Keratinocyte (primary cell): Measurements from ENCODE around the gene MYO7B. TPM values are rescaled to one million over a fixed set of nuclear protein-coding genes. Genes with fewer than 3 reads are reported as not detected.

Experiments used
- DNase-seq: peaks from one replicate; pipeline ENCODE4 v3.0.0-alpha.2; 2011; ENCODE audit warnings: low read depth, missing footprints, low spot score
- FAIRE-seq: peaks from 2 replicates; lab custom pipeline; 2011; peaks lifted over from hg19 to GRCh38; lab: Jason Lieb, UNC
- H2AFZ ChIP-seq: 2 replicates; pipeline ENCODE4 v1.6.0; 2012; ENCODE audit warnings: low read length, control low read depth, inconsistent platforms; ENCODE audit not compliant: control insufficient read depth
- H3K27ac ChIP-seq: 2 replicates; pipeline ENCODE4 v1.5.1; 2011; ENCODE audit warnings: low read length; ENCODE audit not compliant: control insufficient read depth, insufficient read depth
- H3K27me3 ChIP-seq: 3 replicates; pipeline ENCODE4 v1.6.0; 2011; ENCODE audit warnings: low read length; ENCODE audit not compliant: control insufficient read depth, insufficient read depth; ENCODE audit errors: extremely low read depth
- H3K36me3 ChIP-seq, 2 experiments: 2 replicates in 1 of 2; 3 replicates in 1 of 2; pipeline ENCODE4 v1.5.1; 2011; ENCODE audit warnings: low read length in 2 of 2, mild to moderate bottlenecking in 1 of 2; ENCODE audit not compliant: control insufficient read depth in 2 of 2, insufficient read depth in 2 of 2; ENCODE audit errors: extremely low read depth in 1 of 2
- H3K4me1 ChIP-seq: 3 replicates; pipeline ENCODE4 v1.5.1; 2011; ENCODE audit warnings: low read length; ENCODE audit not compliant: control insufficient read depth, insufficient read depth; ENCODE audit errors: extremely low read depth
- H3K4me2 ChIP-seq: 3 replicates; pipeline ENCODE4 v1.6.0; 2011; ENCODE audit warnings: low read depth, low read length; ENCODE audit not compliant: control insufficient read depth, insufficient read depth; ENCODE audit errors: extremely low read depth
- H3K4me3 ChIP-seq, 3 experiments: fragments of 200-600 bp in 1 of 3; sonication (generic) in 1 of 3; 2 replicates in 2 of 3; 3 replicates in 1 of 3; pipeline ENCODE4 v1.5.1; 2011 to 2016; ENCODE audit warnings: low read length in 3 of 3, mild to moderate bottlenecking in 3 of 3, control low read depth in 2 of 3, inconsistent platforms in 1 of 3, low read depth in 1 of 3, mixed read lengths in 1 of 3, mixed run types in 1 of 3, moderate library complexity in 1 of 3; ENCODE audit not compliant: control insufficient read depth in 2 of 3, insufficient read depth in 2 of 3; ENCODE audit errors: extremely low read depth in 1 of 3
- H3K79me2 ChIP-seq: 2 replicates; pipeline ENCODE4 v1.6.0; 2012; ENCODE audit warnings: low read length; ENCODE audit not compliant: control insufficient read depth, insufficient read depth
- H3K9ac ChIP-seq: 3 replicates; pipeline ENCODE4 v1.6.0; 2011; ENCODE audit warnings: low read length; ENCODE audit not compliant: control insufficient read depth, insufficient read depth; ENCODE audit errors: extremely low read depth
- H3K9me1 ChIP-seq: 3 replicates; pipeline ENCODE4 v1.6.0; 2011; ENCODE audit warnings: low read length; ENCODE audit not compliant: control insufficient read depth, insufficient read depth; ENCODE audit errors: extremely low read depth
- H3K9me3 ChIP-seq: 2 replicates; pipeline ENCODE4 v1.5.1; 2012; ENCODE audit warnings: low read depth, low read length; ENCODE audit not compliant: control insufficient read depth
- H4K20me1 ChIP-seq: 3 replicates; pipeline ENCODE4 v1.6.0; 2011; ENCODE audit warnings: low read length; ENCODE audit not compliant: control insufficient read depth, insufficient read depth; ENCODE audit errors: extremely low read depth
- CTCF ChIP-seq, 3 experiments: IDR thresholded peaks in 1 of 3; conservative IDR thresholded peaks in 1 of 3; optimal IDR thresholded peaks in 1 of 3; 2 replicates in 2 of 3; 3 replicates in 1 of 3; pipeline versions ENCODE3 to v1.5.1; 2011; ENCODE audit warnings: low read length in 3 of 3, mild to moderate bottlenecking in 3 of 3, moderate library complexity in 2 of 3, control low read depth in 1 of 3, inconsistent platforms in 1 of 3; ENCODE audit not compliant: insufficient read depth in 2 of 3; ENCODE audit errors: extremely low read depth in 1 of 3
- EZH2 ChIP-seq: IDR thresholded peaks from one replicate; pipeline ENCODE4 v1.6.1; 2012; ENCODE audit warnings: inconsistent platforms, mild to moderate bottlenecking, low read length, moderate library complexity
- dilution Hi-C: fragments of 300-500 bp; cut with MboI; formaldehyde crosslinking; loops from one replicate; pipeline ENCODE4 v1.7.0; 2020; ENCODE audit warnings: low sequenced_read_pairs; ENCODE audit not compliant: extremely low pct_ligation_motif_present
- polyA plus RNA-seq, 5 experiments: library from polyadenylated mRNA; depleted of rRNA in 3 of 5; stranded (reverse) in 3 of 5; stranded (forward) in 1 of 5; unstranded in 1 of 5; fragments of >200 nt; gene quantifications; 1 replicate in 1 of 5; 2 replicates in 3 of 5; 3 replicates in 1 of 5; pipeline versions ENCODE4 v1.2.1 to v1.2.3, GENCODE V29; 2011 to 2012; ENCODE audit warnings: missing spikeins in 2 of 5, low read depth in 1 of 5, low replicate concordance in 1 of 5

The MYO7B gene
- polyA plus RNA-seq, 1 donor (not counting 4 experiments of a cell fraction or from before 2014, with no cell fraction given), result not detected

DNA sequence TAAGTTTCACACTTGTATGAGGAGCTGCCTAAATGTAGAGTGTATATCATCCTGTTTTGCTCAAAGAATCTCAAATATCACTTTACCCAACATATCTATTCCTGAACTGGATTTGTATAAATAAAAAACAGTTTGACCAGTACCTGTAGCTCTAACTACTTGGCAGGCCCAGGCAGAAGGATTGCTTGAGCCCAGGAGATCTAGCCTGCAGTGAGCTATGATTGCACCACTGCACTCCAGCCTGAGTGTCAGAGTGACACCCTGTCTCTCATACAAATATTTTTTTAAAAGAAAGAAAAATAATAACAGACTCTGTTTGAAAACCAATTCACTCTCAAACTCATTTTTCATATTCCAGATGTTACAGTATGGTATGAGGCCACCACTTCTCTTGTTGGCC lies 147.6 kb downstream of the MYO7B start:
- no peaks in the 10 kb centered on the region for H3K4me1 ChIP-seq
- H3K9me3 ChIP-seq, result no peaks in the 10 kb centered on the region
- H3K27me3 ChIP-seq, result peaks cover 19% of the 10 kb centered on the region
- H3K27ac ChIP-seq, result no peak overlapping the region
- TF ChIP-seq CTCF (optimal IDR thresholded peaks at IDR 0.05 in 1 of 3, IDR thresholded peaks at IDR 0.05 in 1 of 3, conservative IDR thresholded peaks at IDR 0.05 in 1 of 3; ENCODE audit: extremely low read depth in 1 of 3, insufficient read depth in 2 of 3, low read length in 3 of 3) (no peak), EZH2 (no peak)
- dilution Hi-C loops, result loop anchor here (25.0 kb wide), 1 partner anchor 96 kb away; no protein-coding TSS in a partner anchor
- H2AFZ ChIP-seq, result no peak overlapping the region
- H3K4me3 ChIP-seq, result no peak overlapping the region
- H3K79me2 ChIP-seq, result no peaks in the 10 kb centered on the region
- no peak overlapping the region for H3K4me2 ChIP-seq
- H4K20me1 ChIP-seq, result no peaks in the 10 kb centered on the region
- no peak for FAIRE-seq
- no peaks in the 10 kb centered on the region for H3K9me1 ChIP-seq
- DNase-seq, result no peak
- H3K9ac ChIP-seq, result no peak overlapping the region
- no peaks in the 10 kb centered on the region for H3K36me3 ChIP-seq

- no peak for TF ChIP-seq CTCF (optimal IDR thresholded peaks at IDR 0.05 in 1 of 3, IDR thresholded peaks at IDR 0.05 in 1 of 3, conservative IDR thresholded peaks at IDR 0.05 in 1 of 3; ENCODE audit: extremely low read depth in 1 of 3, insufficient read depth in 2 of 3, low read length in 3 of 3)
- no peak for TF ChIP-seq EZH2
- Histone ChIP-seq H3K79me2 (no peaks in the 10 kb centered on the region), H3K4me3 (no peak overlapping the region), H3K27me3 (peaks cover 13% of the 10 kb centered on the region), H3K27ac (no peak overlapping the region), H3K4me2 (no peak overlapping the region), H2AFZ (no peak overlapping the region), H4K20me1 (no peaks in the 10 kb centered on the region), H3K9me1 (no peaks in the 10 kb centered on the region), H3K4me1 (no peaks in the 10 kb centered on the region), H3K9ac (no peak overlapping the region), H3K36me3 (no peaks in the 10 kb centered on the region), H3K9me3 (peaks cover under 1% of the 10 kb centered on the region)
- dilution Hi-C loops, result loop anchor here (25.0 kb wide), 1 partner anchor 96 kb away; no protein-coding TSS in a partner anchor
- no peak for DNase-seq
- no peak for FAIRE-seq
These were observed 148.3 kb downstream of the MYO7B start for GRCh38 chr2:127683757-127684156.
